HG02571 (cell line): ENCODE results near the gene CMA1.
"Not testable (repeated sequence)": the region's sequence is repeated elsewhere in the genome, so short reads cannot be mapped to it uniquely, and the experiment has no call there.

Experiments used
- ATAC-seq: cut with Tn5 transposase; IDR thresholded peaks from one replicate; pipeline ENCODE4 v1.9.1; 2021; ENCODE audit warnings: mild to moderate bottlenecking, moderate library complexity; ENCODE audit not compliant: unreplicated experiment

CMA1 gene, protein sequence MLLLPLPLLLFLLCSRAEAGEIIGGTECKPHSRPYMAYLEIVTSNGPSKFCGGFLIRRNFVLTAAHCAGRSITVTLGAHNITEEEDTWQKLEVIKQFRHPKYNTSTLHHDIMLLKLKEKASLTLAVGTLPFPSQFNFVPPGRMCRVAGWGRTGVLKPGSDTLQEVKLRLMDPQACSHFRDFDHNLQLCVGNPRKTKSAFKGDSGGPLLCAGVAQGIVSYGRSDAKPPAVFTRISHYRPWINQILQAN

DNA sequence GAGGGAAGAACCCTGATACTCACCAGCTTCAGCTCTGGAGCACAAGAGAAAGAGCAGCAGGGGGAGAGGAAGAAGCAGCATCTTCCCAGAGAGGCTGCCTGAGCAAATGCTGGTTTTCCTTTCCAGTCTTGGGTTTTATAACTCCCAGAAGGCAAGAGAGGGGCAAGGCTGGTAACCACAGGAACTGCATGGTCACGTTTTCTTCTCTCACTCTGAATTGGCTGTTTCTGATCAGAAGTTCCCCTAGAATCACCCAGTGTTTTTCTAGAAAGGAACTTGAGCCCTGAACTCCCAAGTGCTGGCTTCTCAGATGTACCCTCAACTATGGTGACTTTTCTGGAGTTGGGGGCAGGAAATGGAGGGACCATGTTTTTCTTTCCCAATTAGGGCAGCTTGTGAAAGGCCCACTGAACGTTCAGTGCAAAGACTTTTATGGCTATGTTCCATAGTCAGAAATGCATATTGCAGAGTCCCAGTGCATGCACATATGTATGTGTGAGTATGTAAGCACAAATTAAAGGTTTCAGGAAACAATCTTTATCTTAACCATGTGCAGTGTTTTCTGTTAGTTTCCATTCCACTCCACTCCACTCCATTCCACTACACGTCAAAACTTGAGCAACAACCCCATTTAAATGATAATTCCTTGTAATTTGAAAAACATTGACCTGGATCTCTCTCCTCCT is at the start of gene CMA1:
Gene CMA1, minus strand, starts transcription at position 111 of the 686 bp plus-strand sequence. Its CDS starts 30 bp downstream, at position 81.
- ATAC-seq, result no peak

GRCh38 chr14:24556756-24557155 is 48.7 kb upstream of the CMA1 start:
- no peak for ATAC-seq

DNA sequence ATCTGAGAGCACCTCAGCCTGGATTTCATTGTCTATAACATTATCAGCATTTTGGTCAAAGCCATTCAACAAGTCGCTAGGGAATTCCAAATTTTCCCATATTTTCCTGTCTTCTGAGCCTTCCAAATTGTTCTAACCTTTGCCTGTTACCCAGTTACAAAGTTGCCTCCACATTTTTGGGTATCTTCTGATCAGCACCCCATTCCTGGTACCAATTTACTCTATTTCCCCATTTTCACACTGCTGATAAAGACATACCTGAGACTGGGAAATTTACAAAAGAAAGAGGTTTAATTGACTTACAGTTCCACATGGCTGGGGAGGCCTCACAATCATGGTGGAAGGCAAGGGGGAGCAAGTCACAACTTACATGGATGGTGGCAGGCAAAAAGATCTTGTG is 41.0 kb upstream of the CMA1 start:
- ATAC-seq, result not testable (repeated sequence)

GRCh38 chr14:24542346-24542936 is 34.4 kb upstream of the CMA1 start:
- no peak for ATAC-seq

GRCh38 chr14:24535737-24536136 is 27.7 kb upstream of the CMA1 start:
- ATAC-seq, result no peak

DNA sequence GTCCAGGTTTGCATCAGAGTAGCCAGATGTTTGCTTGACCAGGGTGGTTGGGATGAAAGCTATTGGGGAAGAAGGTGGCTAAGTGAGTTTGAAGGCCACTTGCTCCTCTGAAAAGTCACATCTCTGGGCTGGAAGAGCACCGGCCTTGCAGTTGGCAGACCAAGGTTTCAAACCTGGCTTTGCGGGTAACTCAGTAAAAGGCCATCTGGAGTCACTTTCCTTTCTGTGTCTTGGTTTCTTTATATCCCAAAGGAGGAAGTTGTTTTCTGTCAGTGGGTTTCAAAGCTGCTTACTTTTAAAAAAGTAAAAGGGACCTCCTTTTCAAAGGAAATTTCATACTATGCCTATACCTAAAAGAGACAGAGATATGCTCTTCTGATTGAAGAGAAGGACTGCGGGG is 26.2 kb upstream of the CMA1 start:
- no peak for ATAC-seq

GRCh38 chr14:24525877-24526620 is 18.0 kb upstream of the CMA1 start:
- not testable (repeated sequence) for ATAC-seq

DNA sequence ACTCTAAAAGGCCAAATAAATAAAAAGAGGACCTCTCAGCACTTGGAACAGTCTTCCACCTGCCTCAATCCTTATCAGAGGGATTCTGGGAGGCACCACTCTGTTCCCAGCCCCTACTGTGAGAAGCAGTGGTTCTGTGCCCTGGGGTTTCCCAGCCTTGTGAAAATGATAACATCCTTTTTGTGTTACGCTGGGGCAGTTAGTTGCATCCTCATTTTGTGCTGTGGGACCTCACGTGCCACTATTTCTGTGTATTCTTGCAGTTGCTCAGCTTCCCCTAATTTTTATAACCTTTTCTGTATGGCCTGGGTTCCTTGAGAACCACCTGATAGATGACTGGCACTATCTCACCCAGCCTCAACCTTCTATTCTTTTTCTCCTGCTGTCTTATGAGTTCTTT is 10.8 kb upstream of the CMA1 start:
- ATAC-seq, result no peak

GRCh38 chr14:24514209-24514608 is 6.1 kb upstream of the CMA1 start:
- no peak for ATAC-seq

- ATAC-seq, result no peak
These were observed 4.9 kb upstream of the CMA1 start for GRCh38 chr14:24513009-24513408.

GRCh38 chr14:24506443-24506842 is 1.6 kb downstream of the CMA1 start:
- no peak for ATAC-seq

- ATAC-seq, result no peak
These were observed 3.6 kb downstream of the CMA1 start for GRCh38 chr14:24504425-24504950.

DNA sequence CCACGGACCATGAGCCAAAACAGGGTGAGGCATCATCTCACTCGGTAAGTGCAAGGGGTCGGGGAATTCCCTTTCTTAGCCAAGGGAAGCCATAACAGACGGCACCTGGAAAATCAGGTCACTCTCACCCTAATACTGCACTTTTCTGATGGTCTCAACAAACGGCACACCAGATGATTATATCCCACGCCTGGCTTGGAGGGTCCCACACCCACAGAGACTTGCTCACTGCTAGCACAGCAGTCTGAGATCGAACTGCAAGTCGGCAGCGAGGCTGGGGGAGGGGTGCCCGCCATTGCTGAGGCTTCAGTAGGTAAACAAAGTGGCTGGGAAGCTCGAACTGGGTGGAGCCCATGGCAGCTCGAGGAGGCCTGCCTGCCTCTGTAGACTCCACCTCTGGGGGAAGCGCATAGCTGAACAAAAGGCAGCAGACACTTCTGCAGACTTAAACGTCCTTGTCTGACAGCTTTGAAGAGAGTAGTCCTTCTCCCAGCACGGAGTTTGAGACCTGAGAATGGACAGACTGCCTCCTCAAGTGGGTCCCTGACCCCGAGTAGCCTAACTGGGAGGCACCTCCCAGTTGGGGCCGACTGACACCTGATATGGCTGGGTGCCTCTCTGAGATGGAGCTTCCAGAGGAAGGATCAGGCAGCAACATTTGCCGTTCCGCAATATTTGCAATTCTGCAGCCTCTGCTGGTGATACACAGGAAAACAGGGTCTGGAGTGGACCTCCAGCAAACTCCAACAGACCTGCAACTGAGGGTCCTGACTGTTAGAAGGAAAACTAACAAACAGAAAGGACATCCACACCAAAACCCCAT is 16.3 kb downstream of the CMA1 start:
- ATAC-seq, result not testable (repeated sequence)

DNA sequence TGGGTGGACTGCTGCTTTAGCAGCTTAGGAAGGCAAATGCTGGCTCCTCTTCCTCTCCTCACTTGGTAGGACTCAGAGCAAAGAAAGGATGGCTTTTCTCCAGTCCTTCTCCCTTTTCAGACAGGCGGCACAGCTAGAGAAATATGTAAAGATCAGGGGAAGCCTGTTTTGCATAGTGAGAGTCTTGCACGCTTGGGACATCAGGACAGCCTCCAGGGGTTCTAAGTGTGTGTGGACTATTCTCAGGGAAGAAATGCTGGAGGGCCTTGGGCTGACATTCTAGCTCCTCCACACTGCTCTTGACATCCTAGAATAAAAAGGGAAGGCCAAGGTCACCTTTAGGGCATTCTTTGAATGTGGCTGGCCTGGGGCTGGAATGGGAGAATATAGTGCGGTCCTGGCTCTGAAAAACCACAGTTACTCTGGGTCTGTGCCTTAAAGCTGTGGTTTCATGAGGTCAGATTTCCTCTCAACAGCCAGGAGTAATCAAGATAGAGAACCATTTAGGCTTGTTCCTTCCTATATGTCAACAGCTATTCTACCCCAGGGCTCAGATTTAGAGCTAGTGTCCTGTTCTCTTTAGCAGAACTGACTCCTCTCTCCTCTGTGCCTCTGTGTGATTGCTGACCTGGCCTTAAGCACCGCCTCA is 24.3 kb downstream of the CMA1 start:
- ATAC-seq, result no peak

DNA sequence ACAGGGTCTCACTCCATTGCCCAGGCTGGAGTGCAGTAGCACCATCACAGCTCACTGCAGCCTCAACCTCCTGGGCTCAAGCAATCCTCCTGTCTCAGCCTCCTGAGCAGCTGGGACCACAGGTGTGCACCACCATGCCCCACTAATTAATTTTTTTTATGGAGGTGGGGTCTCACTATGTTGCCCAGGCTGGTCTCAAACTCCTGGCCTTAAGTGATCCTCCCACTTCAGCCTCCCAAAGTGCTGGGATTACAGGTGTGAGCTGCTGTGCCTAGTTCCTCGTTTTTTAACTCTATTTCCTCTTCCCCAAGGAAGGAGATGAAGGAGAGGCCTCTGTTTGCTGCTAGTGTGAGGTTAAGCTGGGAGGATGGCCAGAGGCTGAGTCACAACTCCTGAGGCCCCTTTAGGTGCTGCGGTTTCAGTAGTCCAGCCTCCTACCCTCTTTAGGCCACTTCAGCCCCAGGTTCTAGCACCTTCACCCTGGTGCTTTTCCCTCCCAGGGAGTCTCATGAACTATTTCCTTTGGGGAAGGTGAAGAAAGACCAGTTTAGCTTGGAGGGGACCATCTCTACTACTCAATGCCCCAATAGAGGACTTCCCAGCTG is 25.3 kb downstream of the CMA1 start:
- ATAC-seq, result not testable (repeated sequence)

GRCh38 chr14:24481622-24482324 is 26.3 kb downstream of the CMA1 start:
- no peak for ATAC-seq

- ATAC-seq, result not testable (repeated sequence)
These were observed 28.1 kb downstream of the CMA1 start for GRCh38 chr14:24479999-24480398.

- no peak for ATAC-seq
These were observed 32.8 kb downstream of the CMA1 start for GRCh38 chr14:24475261-24475660.

GRCh38 chr14:24473211-24473610 is 34.9 kb downstream of the CMA1 start:
- no peak for ATAC-seq
